HepG2 (cell line): ENCODE data around the gene TSEN54. TPM values are rescaled to one million over a fixed set of nuclear protein-coding genes. Genes with fewer than 3 reads are reported as not detected.

ENCODE experiments used
- CC2D1A ChIP-seq: sonication (generic); formaldehyde crosslinking; IDR thresholded peaks from 2 replicates; pipeline ENCODE4 v1.8.1; 2023; ENCODE audit warnings: mild to moderate bottlenecking, missing genetic modification reagents
- CEBPB ChIP-seq: IDR thresholded peaks from 2 replicates; pipeline ENCODE4 v1.6.1; 2011; ENCODE audit warnings: low read depth, low read length, improper control_type of control experiment, borderline replicate concordance
- DNMT3B ChIP-seq: conservative IDR thresholded peaks from 2 replicates; pipeline ENCODE4 v1.6.1; 2016; ENCODE audit warnings: missing biosample characterization, control low read depth
- FOSL2 ChIP-seq: sonication (generic); formaldehyde crosslinking; IDR thresholded peaks from 2 replicates; pipeline ENCODE4 v1.4.0; 2020; ENCODE audit warnings: missing genetic modification reagents
- GPN1 ChIP-seq: sonication (generic); formaldehyde crosslinking; IDR thresholded peaks from 2 replicates; pipeline ENCODE4 v1.5.1; 2020; ENCODE audit warnings: missing genetic modification reagents, borderline replicate concordance
- HDAC1 ChIP-seq: sonication (generic); formaldehyde crosslinking; IDR thresholded peaks from 2 replicates; pipeline ENCODE4 v1.5.1; 2020; ENCODE audit warnings: mild to moderate bottlenecking, missing genetic modification reagents
- HNF1B ChIP-seq: sonication (generic); formaldehyde crosslinking; IDR thresholded peaks from 2 replicates; pipeline ENCODE4 v1.5.1; 2020; ENCODE audit warnings: mild to moderate bottlenecking, moderate library complexity, missing genetic modification reagents
- RFX5 ChIP-seq: IDR thresholded peaks from 2 replicates; pipeline ENCODE4 v1.6.1; 2011; ENCODE audit warnings: low read depth, low read length, improper control_type of control experiment
- SMC3 ChIP-seq: IDR thresholded peaks from 2 replicates; pipeline ENCODE4 v1.6.1; 2011; ENCODE audit warnings: low read length, improper control_type of control experiment
- STAT5B ChIP-seq: sonication (generic); formaldehyde crosslinking; IDR thresholded peaks from 2 replicates; pipeline ENCODE4 v1.4.0; 2020; ENCODE audit warnings: missing genetic modification reagents
- THAP11 ChIP-seq: IDR thresholded peaks from 2 replicates; pipeline ENCODE4 v1.6.1; 2016; ENCODE audit warnings: missing biosample characterization, missing genetic modification reagents
- THAP9 ChIP-seq: sonication (generic); formaldehyde crosslinking; IDR thresholded peaks from 2 replicates; pipeline ENCODE4; 2020; ENCODE audit warnings: missing genetic modification reagents, mild to moderate bottlenecking, borderline replicate concordance
- XRCC5 ChIP-seq: fragments of 200-400 bp; formaldehyde crosslinking; optimal IDR thresholded peaks from 2 replicates; pipeline ENCODE3; 2017; ENCODE audit warnings: mild to moderate bottlenecking, low read length
- ZBTB7A ChIP-seq: sonication (generic); formaldehyde crosslinking; IDR thresholded peaks from 2 replicates; pipeline ENCODE4 v1.8.0; 2022; ENCODE audit warnings: mild to moderate bottlenecking, missing genetic modification reagents
- ZFP91 ChIP-seq: sonication (generic); formaldehyde crosslinking; IDR thresholded peaks from 2 replicates; pipeline ENCODE4 v1.9.0; 2022; ENCODE audit warnings: missing genetic modification reagents, mild to moderate bottlenecking, borderline replicate concordance
- ZFX ChIP-seq: sonication (generic); formaldehyde crosslinking; IDR thresholded peaks from 2 replicates; pipeline ENCODE4 v1.4.0; 2020; ENCODE audit warnings: mild to moderate bottlenecking, low read depth, missing genetic modification reagents, moderate library complexity
- ZNF251 ChIP-seq: sonication (generic); formaldehyde crosslinking; IDR thresholded peaks from 2 replicates; pipeline ENCODE4 v1.9.0; 2021; ENCODE audit warnings: mild to moderate bottlenecking, missing genetic modification reagents
- ZNF317 ChIP-seq: sonication (generic); formaldehyde crosslinking; IDR thresholded peaks from 2 replicates; pipeline ENCODE4 v1.5.0; 2020; ENCODE audit warnings: mild to moderate bottlenecking, missing genetic modification reagents
- ZNF33A ChIP-seq: sonication (generic); formaldehyde crosslinking; IDR thresholded peaks from 2 replicates; pipeline ENCODE4 v1.5.1; 2020; ENCODE audit warnings: missing genetic modification reagents, mild to moderate bottlenecking, moderate library complexity, borderline replicate concordance
- ZNF574 ChIP-seq: sonication (generic); formaldehyde crosslinking; IDR thresholded peaks from 2 replicates; pipeline ENCODE4 v1.4.0; 2020; ENCODE audit warnings: missing genetic modification reagents
- ZNF652 ChIP-seq: IDR thresholded peaks from 2 replicates; pipeline ENCODE4 v1.6.1; 2016; ENCODE audit warnings: low read depth, borderline replicate concordance
- ZNF883 ChIP-seq: sonication (generic); formaldehyde crosslinking; IDR thresholded peaks from 2 replicates; pipeline ENCODE4 v1.5.1; 2020; ENCODE audit warnings: mild to moderate bottlenecking, missing genetic modification reagents; ENCODE audit errors: not compliant biosample characterization
- polyA plus RNA-seq, 8 experiments: library from polyadenylated mRNA; depleted of rRNA in 3 of 8; stranded (reverse) in 7 of 8; unstranded in 1 of 8; fragments of >200 nt; fragmentation: Illumina TruSeq in 4 of 8; extraction: Trizol in 4 of 8; gene quantifications; 2 replicates each; pipeline versions ENCODE4 v1.2.1 to v1.2.3, GENCODE V29; 2011 to 2016; ENCODE audit warnings: low read depth in 4 of 8, missing spikeins in 1 of 8, mixed read lengths in 1 of 8; ENCODE audit not compliant: insufficient read depth in 1 of 8
- total RNA-seq, 5 experiments: library from RNA; depleted of rRNA; stranded (reverse); fragments of >200 nt; fragmentation: Illumina TruSeq; extraction: Trizol; gene quantifications; 2 replicates each; pipeline ENCODE4 v1.2.3, GENCODE V29; 2016; ENCODE audit warnings: low read depth in 1 of 5

TSEN54 gene
- total and polyA plus RNA-seq, 2 of the 13 experiments (the other 11 are each of a cell fraction or from before 2014, with no cell fraction given), result 62.9 to 63.3 TPM

GRCh38 chr17:75468291-75468754, 48.0 kb upstream of the TSEN54 start (continued):
- peak; percentile 76 for TF ChIP-seq ZNF652 (CRISPR knock-in tag)
- peak; percentile 27; the same call in 1 of the 2 replicates for TF ChIP-seq SMC3
- peak; percentile 47; the same call in 1 of the 2 replicates for TF ChIP-seq HNF1B (CRISPR knock-in tag)
- peak; percentile 35; the same call in 1 of the 2 replicates for TF ChIP-seq ZNF574
- TF ChIP-seq ZNF33A (CRISPR knock-in tag), result no peak
- peak; percentile 52 for TF ChIP-seq CEBPB
- TF ChIP-seq THAP9, result peak; percentile 44; the same call in 1 of the 2 replicates
- 0 out of 2 replicates have a peak, but pooled peaks have one; percentile 42 for TF ChIP-seq ZNF317 (CRISPR knock-in tag)
- no peak for TF ChIP-seq CC2D1A
- TF ChIP-seq STAT5B (CRISPR knock-in tag), result no peak
- no peak for TF ChIP-seq ZNF251 (CRISPR knock-in tag)
- TF ChIP-seq HDAC1 (CRISPR knock-in tag), result 0 out of 2 replicates have a peak, but pooled peaks have one; percentile 20
- TF ChIP-seq DNMT3B (CRISPR knock-in tag), result no peak
- TF ChIP-seq ZFX (CRISPR knock-in tag), result peak; percentile 22; the same call in 1 of the 2 replicates
- peak; percentile 67 for TF ChIP-seq FOSL2
- no peak for TF ChIP-seq GPN1 (CRISPR knock-in tag)
- TF ChIP-seq ZNF883, result peak; percentile 66
- peak; percentile 23 for TF ChIP-seq XRCC5
- no peak; the same call in 1 of the 2 replicates for TF ChIP-seq THAP11 (CRISPR knock-in tag)
- peak; percentile 44; the same call in 1 of the 2 replicates for TF ChIP-seq ZFP91 (CRISPR knock-in tag)
- TF ChIP-seq RFX5, result no peak
- TF ChIP-seq ZBTB7A (CRISPR knock-in tag), result 0 out of 2 replicates have a peak, but pooled peaks have one; percentile 37
